Stromal cell of bone marrow (primary cell): ENCODE measurements around the gene FBXO22.
"Not testable (repeated sequence)": the region's sequence is repeated elsewhere in the genome, so short reads cannot be mapped to it uniquely, and the experiment has no call there.

Experiments used
- DNase-seq: peaks from one replicate; pipeline ENCODE4 v3.0.0-alpha.2; 2012; ENCODE audit warnings: low read depth

The FBXO22 gene

GRCh38 chr15:75903331-75904239 lies at the start of gene FBXO22:
TSS of gene FBXO22 (plus strand) at chr15:75903878. CDS start at chr15:75903964, 86 bp downstream.
- DNase-seq: peak; percentile 82

GRCh38 chr15:75857886-75858285 lies 45.8 kb upstream of the FBXO22 start:
- DNase-seq: no peak

GRCh38 chr15:75861750-75862402 lies 41.8 kb upstream of the FBXO22 start:
- no peak for DNase-seq

GRCh38 chr15:75862796-75863195 lies 40.9 kb upstream of the FBXO22 start:
- DNase-seq: no peak

GRCh38 chr15:75864213-75865059 lies 39.2 kb upstream of the FBXO22 start:
- DNase-seq: no peak

- DNase-seq: not testable (repeated sequence)
Observed at GRCh38 chr15:75866045-75866444, 37.6 kb upstream of the FBXO22 start.

- no peak for DNase-seq
Observed at GRCh38 chr15:75866916-75867315, 36.8 kb upstream of the FBXO22 start.

GRCh38 chr15:75867449-75867848 lies 36.2 kb upstream of the FBXO22 start:
- DNase-seq: no peak

- no peak for DNase-seq
Observed at GRCh38 chr15:75868019-75868418, 35.7 kb upstream of the FBXO22 start.

- no peak for DNase-seq
Observed at GRCh38 chr15:75869446-75869845, 34.2 kb upstream of the FBXO22 start.

GRCh38 chr15:75871589-75871988 lies 32.1 kb upstream of the FBXO22 start:
- DNase-seq: not testable (repeated sequence)

- no peak for DNase-seq
Observed at GRCh38 chr15:75872403-75872990, 31.2 kb upstream of the FBXO22 start.

- peak; percentile 27 for DNase-seq
Observed at GRCh38 chr15:75884041-75884440, 19.6 kb upstream of the FBXO22 start.

GRCh38 chr15:75887178-75887577 lies 16.5 kb upstream of the FBXO22 start:
- no peak for DNase-seq

- DNase-seq: peak; percentile 68
Observed at GRCh38 chr15:75891895-75892294, 11.8 kb upstream of the FBXO22 start.

GRCh38 chr15:75895731-75896130 lies 7.9 kb upstream of the FBXO22 start:
- DNase-seq: no peak

GRCh38 chr15:75900577-75900976 lies 3.1 kb upstream of the FBXO22 start:
- DNase-seq: no peak

- no peak for DNase-seq
Observed at GRCh38 chr15:75902129-75902557, 1.5 kb upstream of the FBXO22 start.

- no peak for DNase-seq
Observed at GRCh38 chr15:75905231-75905630, 1.6 kb downstream of the FBXO22 start.

- DNase-seq: not testable (repeated sequence)
Observed at GRCh38 chr15:75910355-75910754, 6.7 kb downstream of the FBXO22 start.

- DNase-seq: no peak
Observed at GRCh38 chr15:75916978-75917377, 13.3 kb downstream of the FBXO22 start.

- DNase-seq: no peak
Observed at GRCh38 chr15:75918135-75918534, 14.5 kb downstream of the FBXO22 start.
